Mammary epithelial cell (primary cell): Measurements from ENCODE around the gene LRP8.

ENCODE experiments used
- EZH2 ChIP-seq: IDR thresholded peaks from 2 replicates; pipeline ENCODE4 v1.6.1; 2012; ENCODE audit warnings: low read length, inconsistent platforms, borderline replicate concordance
- TF ChIP-seq, protein P1 (sequence below), 2 donors: IDR thresholded peaks in 1 of 2; conservative IDR thresholded peaks in 1 of 2; 2 replicates each; pipeline ENCODE4 v1.5.1; 2011 to 2012; ENCODE audit warnings: inconsistent platforms in 2 of 2, low read length in 2 of 2, mild to moderate bottlenecking in 2 of 2, control low read depth in 1 of 2, low read depth in 1 of 2; ENCODE audit not compliant: insufficient read depth in 1 of 2; ENCODE audit errors: extremely low read depth in 1 of 2

DNA sequence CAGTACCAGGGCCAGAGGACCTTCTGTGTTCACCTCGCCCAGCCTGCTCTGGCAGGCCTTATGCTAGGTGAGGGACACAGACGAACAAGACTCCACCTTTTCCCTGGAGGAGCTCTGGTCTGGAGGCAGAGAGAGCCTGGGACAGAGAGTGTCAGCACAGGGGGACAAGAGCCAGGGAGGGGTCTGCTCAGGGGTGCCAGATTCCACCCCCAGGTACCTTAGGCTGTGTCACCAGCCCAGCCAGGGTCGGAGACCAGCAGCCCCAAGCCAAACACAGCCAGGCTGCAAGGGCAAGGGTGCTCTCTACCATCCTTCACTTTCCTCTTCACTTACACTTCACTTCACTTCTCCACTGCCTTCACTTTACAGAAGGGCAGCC lies 4.3 kb upstream of the LRP8 start:
- TF ChIP-seq, protein P1, sequence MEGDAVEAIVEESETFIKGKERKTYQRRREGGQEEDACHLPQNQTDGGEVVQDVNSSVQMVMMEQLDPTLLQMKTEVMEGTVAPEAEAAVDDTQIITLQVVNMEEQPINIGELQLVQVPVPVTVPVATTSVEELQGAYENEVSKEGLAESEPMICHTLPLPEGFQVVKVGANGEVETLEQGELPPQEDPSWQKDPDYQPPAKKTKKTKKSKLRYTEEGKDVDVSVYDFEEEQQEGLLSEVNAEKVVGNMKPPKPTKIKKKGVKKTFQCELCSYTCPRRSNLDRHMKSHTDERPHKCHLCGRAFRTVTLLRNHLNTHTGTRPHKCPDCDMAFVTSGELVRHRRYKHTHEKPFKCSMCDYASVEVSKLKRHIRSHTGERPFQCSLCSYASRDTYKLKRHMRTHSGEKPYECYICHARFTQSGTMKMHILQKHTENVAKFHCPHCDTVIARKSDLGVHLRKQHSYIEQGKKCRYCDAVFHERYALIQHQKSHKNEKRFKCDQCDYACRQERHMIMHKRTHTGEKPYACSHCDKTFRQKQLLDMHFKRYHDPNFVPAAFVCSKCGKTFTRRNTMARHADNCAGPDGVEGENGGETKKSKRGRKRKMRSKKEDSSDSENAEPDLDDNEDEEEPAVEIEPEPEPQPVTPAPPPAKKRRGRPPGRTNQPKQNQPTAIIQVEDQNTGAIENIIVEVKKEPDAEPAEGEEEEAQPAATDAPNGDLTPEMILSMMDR (conservative IDR thresholded peaks at IDR 0.05 in 1 of 2, IDR thresholded peaks at IDR 0.05 in 1 of 2; ENCODE audit: extremely low read depth in 1 of 2, insufficient read depth in 1 of 2, low read depth in 1 of 2, low read length in 2 of 2) = no peak
- no peak for TF ChIP-seq EZH2
